SK-N-SH (cell line): ENCODE results near the gene INHBB. TPM values are rescaled to one million over a fixed set of nuclear protein-coding genes. Genes with fewer than 3 reads are reported as not detected.

Source experiments
- CTCF ChIA-PET: fragments of 300-600, 350-600 bp; formaldehyde crosslinking; extraction: SDS; loops from one replicate; lab custom pipeline; 2021; lab: Yijun Ruan, JAX
- POLR2A ChIA-PET: fragments of 350-600 bp; sonication (Branson Sonifier 250); formaldehyde crosslinking; extraction: SDS; loops from one replicate; lab custom pipeline; 2020; ENCODE audit warnings: antibody characterized with exemption, inconsistent platforms; lab: Yijun Ruan, JAX
- DNase-seq: peaks from one replicate; pipeline ENCODE4 v3.0.0; 2012
- H2AFZ ChIP-seq: fragments of 200-600 bp; sonication (generic); 2 replicates; pipeline ENCODE4 v1.8.1; 2016; ENCODE audit warnings: antibody characterized with exemption, mild to moderate bottlenecking, low read depth
- H3F3A ChIP-seq: fragments of 200-600 bp; sonication (generic); replicated peaks from 2 replicates; pipeline ENCODE3; 2016; ENCODE audit warnings: antibody characterized with exemption, mild to moderate bottlenecking; ENCODE audit not compliant: insufficient read depth
- H3K27ac ChIP-seq, 2 experiments: fragments of 200-500 bp in 1 of 2; fragments of 200-600 bp in 1 of 2; sonication (Bioruptor generic) in 1 of 2; sonication (generic), shearing (Covaris generic) in 1 of 2; 2 replicates each; pipeline versions ENCODE4 v1.5.1 to v1.6.1; 2014 to 2016; ENCODE audit warnings: low read depth in 2 of 2, inconsistent platforms in 1 of 2, low read length in 1 of 2, mild to moderate bottlenecking in 1 of 2, mixed read lengths in 1 of 2
- H3K27me3 ChIP-seq: fragments of 200-600 bp; sonication (generic), shearing (Covaris generic); 2 replicates; pipeline ENCODE4 v1.6.1; 2016; ENCODE audit warnings: mixed run types; ENCODE audit not compliant: insufficient read depth
- H3K36me3 ChIP-seq, 2 experiments: fragments of 200-500 bp in 1 of 2; fragments of 200-600 bp in 1 of 2; sonication (Bioruptor generic) in 1 of 2; sonication (generic) in 1 of 2; replicated peaks in 1 of 2; 2 replicates each; pipeline versions ENCODE3 to v1.5.1; 2014 to 2016; ENCODE audit warnings: low read length in 1 of 2, mild to moderate bottlenecking in 1 of 2; ENCODE audit not compliant: insufficient read depth in 2 of 2, control insufficient read depth in 1 of 2
- H3K4me1 ChIP-seq, 2 experiments: fragments of 200-500 bp in 1 of 2; fragments of 200-600 bp in 1 of 2; sonication (Bioruptor generic) in 1 of 2; sonication (generic), shearing (Covaris generic) in 1 of 2; 2 replicates each; pipeline versions ENCODE4 v1.5.1 to v1.6.1; 2014 to 2016; ENCODE audit warnings: low read depth in 1 of 2, low read length in 1 of 2, mixed run types in 1 of 2; ENCODE audit not compliant: insufficient read depth in 2 of 2, control insufficient read depth in 1 of 2
- H3K4me2 ChIP-seq: fragments of 200-600 bp; sonication (generic), shearing (Covaris generic); 2 replicates; pipeline ENCODE4 v1.6.1; 2017; ENCODE audit warnings: mixed run types
- H3K4me3 ChIP-seq, 2 experiments: fragments of 200-500 bp in 1 of 2; fragments of 200-600 bp in 1 of 2; sonication (Bioruptor generic) in 1 of 2; sonication (generic), shearing (Covaris generic) in 1 of 2; 2 replicates each; pipeline versions ENCODE4 v1.5.1 to v1.8.1; 2014 to 2016; ENCODE audit warnings: low read depth in 2 of 2, inconsistent platforms in 1 of 2, low read length in 1 of 2, mild to moderate bottlenecking in 1 of 2, mixed read lengths in 1 of 2, moderate library complexity in 1 of 2
- H3K79me2 ChIP-seq: fragments of 200-600 bp; sonication (generic); 2 replicates; pipeline ENCODE4 v1.8.1; 2017; ENCODE audit warnings: mild to moderate bottlenecking; ENCODE audit not compliant: insufficient read depth
- H3K9ac ChIP-seq: fragments of 200-600 bp; sonication (generic); 2 replicates; pipeline ENCODE4 v1.6.1; 2017; ENCODE audit warnings: mixed run types
- H3K9me2 ChIP-seq: fragments of 200-600 bp; sonication (generic); 2 replicates; pipeline ENCODE4 v1.6.1; 2017; ENCODE audit warnings: mixed run types
- H3K9me3 ChIP-seq: fragments of 200-600 bp; sonication (generic); 2 replicates; pipeline ENCODE4 v1.6.1; 2017; ENCODE audit warnings: mixed run types, mild to moderate bottlenecking, moderate library complexity
- H4K20me1 ChIP-seq: fragments of 200-600 bp; sonication (generic); 2 replicates; pipeline ENCODE4 v1.6.1; 2017; ENCODE audit warnings: mild to moderate bottlenecking, mixed run types; ENCODE audit not compliant: insufficient read depth
- CHD2 ChIP-seq: fragments of 150-350 bp; IDR thresholded peaks from 2 replicates; pipeline ENCODE4 v1.6.1; 2018; ENCODE audit warnings: low read length; ENCODE audit not compliant: partially characterized antibody
- EP300 ChIP-seq, 2 experiments: IDR thresholded peaks; 2 replicates each; pipeline versions ENCODE4 v1.4.0 to v1.6.1; 2012; ENCODE audit warnings: borderline replicate concordance in 1 of 2, low read depth in 1 of 2, low read length in 1 of 2
- FOSL2 ChIP-seq: IDR thresholded peaks from 2 replicates; pipeline ENCODE4 v1.4.0; 2012; ENCODE audit warnings: low read depth, mild to moderate bottlenecking, moderate library complexity, borderline replicate concordance
- GABPA ChIP-seq: IDR thresholded peaks from 2 replicates; pipeline ENCODE4 v1.4.0; 2012; ENCODE audit warnings: low read depth, mild to moderate bottlenecking
- GATA2 ChIP-seq: sonication (generic); formaldehyde crosslinking; IDR thresholded peaks from 2 replicates; pipeline ENCODE4 v1.5.0; 2020; ENCODE audit warnings: mild to moderate bottlenecking, missing genetic modification reagents
- IRF3 ChIP-seq: fragments of 150-350 bp; IDR thresholded peaks from 2 replicates; pipeline ENCODE4 v1.6.1; 2016; ENCODE audit warnings: mild to moderate bottlenecking, low read depth, low read length
- MAX ChIP-seq: IDR thresholded peaks from 2 replicates; pipeline ENCODE4 v1.4.0; 2012; ENCODE audit warnings: low read depth
- MXI1 ChIP-seq: IDR thresholded peaks from 2 replicates; pipeline ENCODE4 v1.6.1; 2012; ENCODE audit warnings: mild to moderate bottlenecking, low read depth, low read length, improper control_type of control experiment
- POLR2AphosphoS5 ChIP-seq: IDR thresholded peaks from 2 replicates; pipeline ENCODE4 v1.6.1; 2012; ENCODE audit warnings: low read depth, low read length
- SIN3A ChIP-seq: IDR thresholded peaks from 2 replicates; pipeline ENCODE4 v1.6.1; 2012; ENCODE audit warnings: low read depth, mild to moderate bottlenecking, low read length, moderate library complexity, borderline replicate concordance
- TAF1 ChIP-seq: IDR thresholded peaks from 2 replicates; pipeline ENCODE4 v1.6.1; 2012; ENCODE audit warnings: low read depth, mild to moderate bottlenecking, low read length, moderate library complexity, borderline replicate concordance
- WGBS: methylation state at CpG from one replicate; pipeline ENCODE4 v1.1.6; 2017; ENCODE audit warnings: low lambda C conversion rate; 5-methylcytosine and 5-hydroxymethylcytosine counted together
- polyA plus RNA-seq, 3 experiments: library from polyadenylated mRNA; depleted of rRNA; stranded (reverse); fragments of >200 nt; gene quantifications; 2 replicates each; pipeline ENCODE4 v1.2.3, GENCODE V29; 2012

Gene INHBB
- polyA plus RNA-seq, 1 of the 3 experiments (the other 2 are of a cell fraction): 0.03 TPM

- TF ChIP-seq TAF1: no peak
- no peaks in the 10 kb centered on the region; a peak in 1 of 4 replicates for H3K4me1 ChIP-seq
- H4K20me1 ChIP-seq: no peaks in the 10 kb centered on the region
- H2AFZ ChIP-seq: no peak overlapping the region
- H3F3A ChIP-seq: no peaks in the 10 kb centered on the region
- CTCF ChIA-PET: interaction anchor here (0.6 kb wide), 1 partner anchor 152 kb away, joined by 3 read pairs; no protein-coding TSS in a partner anchor
- no peak overlapping the region for H3K4me2 ChIP-seq
- H3K4me3 ChIP-seq: no peak overlapping the region
- H3K36me3 ChIP-seq: no peaks in the 10 kb centered on the region
- H3K27ac ChIP-seq: no peak overlapping the region
- POLR2A ChIA-PET: no interaction called here
- H3K79me2 ChIP-seq: no peaks in the 10 kb centered on the region
- no peaks in the 10 kb centered on the region for H3K9me3 ChIP-seq
- H3K9ac ChIP-seq: no peak overlapping the region
- H3K27me3 ChIP-seq: no peaks in the 10 kb centered on the region; the same call in 1 of the 2 replicates
- DNase-seq: no peak
- H3K9me2 ChIP-seq: no peaks in the 10 kb centered on the region
- WGBS: 56% methylated on average over 4 of the region's 4 CpGs
Measured at GRCh38 chr2:120369250-120369649, 23.3 kb downstream of the INHBB start.

GRCh38 chr2:120371969-120372625 is 26.2 kb downstream of the INHBB start:
- Histone ChIP-seq H3K36me3 (no peaks in the 10 kb centered on the region), H4K20me1 (no peaks in the 10 kb centered on the region), H3K4me2 (no peak overlapping the region), H3K9me2 (no peaks in the 10 kb centered on the region), H3K9me3 (no peaks in the 10 kb centered on the region), H3K79me2 (no peaks in the 10 kb centered on the region), H3K4me3 (no peak overlapping the region), H3F3A (no peaks in the 10 kb centered on the region), H3K9ac (no peak overlapping the region), H3K27ac (no peak overlapping the region), H2AFZ (no peak overlapping the region), H3K4me1 (no peaks in the 10 kb centered on the region; a peak in 1 of 4 replicates), H3K27me3 (no peaks in the 10 kb centered on the region; the same call in 1 of the 2 replicates)
- DNase-seq: no peak
- CTCF ChIA-PET: no interaction called here
- TF ChIP-seq GATA2 (CRISPR knock-in tag): no peak
- no peak for TF ChIP-seq EP300 (IDR thresholded peaks at IDR 0.05; ENCODE audit: borderline replicate concordance in 1 of 2, low read depth in 1 of 2, low read length in 1 of 2)
- WGBS: 58% methylated on average over 13 of the region's 16 CpGs
- POLR2A ChIA-PET: no interaction called here

- no peaks in the 10 kb centered on the region for H4K20me1 ChIP-seq
- H3K27me3 ChIP-seq: no peaks in the 10 kb centered on the region; the same call in 1 of the 2 replicates
- CTCF ChIA-PET: no interaction called here
- no peak overlapping the region for H3K9ac ChIP-seq
- no peaks in the 10 kb centered on the region for H3K9me2 ChIP-seq
- WGBS: 65% methylated on average over 4 of the region's 4 CpGs
- H3K4me2 ChIP-seq: no peak overlapping the region
- H3K4me3 ChIP-seq: no peak overlapping the region
- POLR2A ChIA-PET: no interaction called here
- no peak overlapping the region for H2AFZ ChIP-seq
- H3K79me2 ChIP-seq: no peaks in the 10 kb centered on the region
- H3K36me3 ChIP-seq: no peaks in the 10 kb centered on the region
- TF ChIP-seq SIN3A (no peak), POLR2AphosphoS5 (no peak), GABPA (no peak), MXI1 (no peak), FOSL2 (no peak), GATA2 (CRISPR knock-in tag) (no peak), MAX (no peak), CHD2 (no peak), IRF3 (no peak)
- H3K4me1 ChIP-seq: no peaks in the 10 kb centered on the region; a peak in 1 of 4 replicates
- no peak for DNase-seq
- H3K9me3 ChIP-seq: no peaks in the 10 kb centered on the region
- no peak overlapping the region for H3K27ac ChIP-seq
- H3F3A ChIP-seq: no peaks in the 10 kb centered on the region
Measured at GRCh38 chr2:120372816-120373215, 26.9 kb downstream of the INHBB start.
